ENCODE data around the gene PER2. TPM values are rescaled to one million over a fixed set of nuclear protein-coding genes. Genes with fewer than 3 reads are reported as not detected.

Gene PER2
- total and polyA plus RNA-seq, 10 of the 15 experiments (the other 5 are each of a cell fraction or from before 2014, with no cell fraction given), result 1.5 to 15.1 (median 4.6) TPM

DNA sequence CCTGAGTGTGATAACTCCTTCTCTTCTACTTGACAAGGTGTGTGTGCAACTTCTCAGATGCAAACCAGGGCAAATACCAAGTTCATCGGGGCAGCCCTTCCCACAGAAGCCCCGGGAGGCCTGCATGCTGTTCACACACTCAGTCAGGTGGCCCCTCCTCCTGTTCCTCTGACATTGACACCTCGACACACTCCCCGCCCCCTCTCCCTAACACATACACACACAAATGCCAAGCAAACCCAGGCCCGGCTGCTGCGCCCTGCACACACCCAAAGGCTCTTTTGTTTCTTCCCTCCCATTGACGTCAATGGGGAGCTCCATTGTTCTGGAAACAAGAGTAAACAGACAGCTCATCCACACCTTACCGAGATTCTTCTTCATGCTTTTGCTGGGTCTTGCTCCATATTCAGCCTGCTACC lies 1.7 kb upstream of the PER2 start (continued):
- TF ChIP-seq, protein P1, sequence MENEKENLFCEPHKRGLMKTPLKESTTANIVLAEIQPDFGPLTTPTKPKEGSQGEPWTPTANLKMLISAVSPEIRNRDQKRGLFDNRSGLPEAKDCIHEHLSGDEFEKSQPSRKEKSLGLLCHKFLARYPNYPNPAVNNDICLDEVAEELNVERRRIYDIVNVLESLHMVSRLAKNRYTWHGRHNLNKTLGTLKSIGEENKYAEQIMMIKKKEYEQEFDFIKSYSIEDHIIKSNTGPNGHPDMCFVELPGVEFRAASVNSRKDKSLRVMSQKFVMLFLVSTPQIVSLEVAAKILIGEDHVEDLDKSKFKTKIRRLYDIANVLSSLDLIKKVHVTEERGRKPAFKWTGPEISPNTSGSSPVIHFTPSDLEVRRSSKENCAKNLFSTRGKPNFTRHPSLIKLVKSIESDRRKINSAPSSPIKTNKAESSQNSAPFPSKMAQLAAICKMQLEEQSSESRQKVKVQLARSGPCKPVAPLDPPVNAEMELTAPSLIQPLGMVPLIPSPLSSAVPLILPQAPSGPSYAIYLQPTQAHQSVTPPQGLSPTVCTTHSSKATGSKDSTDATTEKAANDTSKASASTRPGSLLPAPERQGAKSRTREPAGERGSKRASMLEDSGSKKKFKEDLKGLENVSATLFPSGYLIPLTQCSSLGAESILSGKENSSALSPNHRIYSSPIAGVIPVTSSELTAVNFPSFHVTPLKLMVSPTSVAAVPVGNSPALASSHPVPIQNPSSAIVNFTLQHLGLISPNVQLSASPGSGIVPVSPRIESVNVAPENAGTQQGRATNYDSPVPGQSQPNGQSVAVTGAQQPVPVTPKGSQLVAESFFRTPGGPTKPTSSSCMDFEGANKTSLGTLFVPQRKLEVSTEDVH (IDR thresholded peaks at IDR 0.05; ENCODE audit: low read depth, partially characterized antibody), result no peak
- TF ChIP-seq, protein P2, sequence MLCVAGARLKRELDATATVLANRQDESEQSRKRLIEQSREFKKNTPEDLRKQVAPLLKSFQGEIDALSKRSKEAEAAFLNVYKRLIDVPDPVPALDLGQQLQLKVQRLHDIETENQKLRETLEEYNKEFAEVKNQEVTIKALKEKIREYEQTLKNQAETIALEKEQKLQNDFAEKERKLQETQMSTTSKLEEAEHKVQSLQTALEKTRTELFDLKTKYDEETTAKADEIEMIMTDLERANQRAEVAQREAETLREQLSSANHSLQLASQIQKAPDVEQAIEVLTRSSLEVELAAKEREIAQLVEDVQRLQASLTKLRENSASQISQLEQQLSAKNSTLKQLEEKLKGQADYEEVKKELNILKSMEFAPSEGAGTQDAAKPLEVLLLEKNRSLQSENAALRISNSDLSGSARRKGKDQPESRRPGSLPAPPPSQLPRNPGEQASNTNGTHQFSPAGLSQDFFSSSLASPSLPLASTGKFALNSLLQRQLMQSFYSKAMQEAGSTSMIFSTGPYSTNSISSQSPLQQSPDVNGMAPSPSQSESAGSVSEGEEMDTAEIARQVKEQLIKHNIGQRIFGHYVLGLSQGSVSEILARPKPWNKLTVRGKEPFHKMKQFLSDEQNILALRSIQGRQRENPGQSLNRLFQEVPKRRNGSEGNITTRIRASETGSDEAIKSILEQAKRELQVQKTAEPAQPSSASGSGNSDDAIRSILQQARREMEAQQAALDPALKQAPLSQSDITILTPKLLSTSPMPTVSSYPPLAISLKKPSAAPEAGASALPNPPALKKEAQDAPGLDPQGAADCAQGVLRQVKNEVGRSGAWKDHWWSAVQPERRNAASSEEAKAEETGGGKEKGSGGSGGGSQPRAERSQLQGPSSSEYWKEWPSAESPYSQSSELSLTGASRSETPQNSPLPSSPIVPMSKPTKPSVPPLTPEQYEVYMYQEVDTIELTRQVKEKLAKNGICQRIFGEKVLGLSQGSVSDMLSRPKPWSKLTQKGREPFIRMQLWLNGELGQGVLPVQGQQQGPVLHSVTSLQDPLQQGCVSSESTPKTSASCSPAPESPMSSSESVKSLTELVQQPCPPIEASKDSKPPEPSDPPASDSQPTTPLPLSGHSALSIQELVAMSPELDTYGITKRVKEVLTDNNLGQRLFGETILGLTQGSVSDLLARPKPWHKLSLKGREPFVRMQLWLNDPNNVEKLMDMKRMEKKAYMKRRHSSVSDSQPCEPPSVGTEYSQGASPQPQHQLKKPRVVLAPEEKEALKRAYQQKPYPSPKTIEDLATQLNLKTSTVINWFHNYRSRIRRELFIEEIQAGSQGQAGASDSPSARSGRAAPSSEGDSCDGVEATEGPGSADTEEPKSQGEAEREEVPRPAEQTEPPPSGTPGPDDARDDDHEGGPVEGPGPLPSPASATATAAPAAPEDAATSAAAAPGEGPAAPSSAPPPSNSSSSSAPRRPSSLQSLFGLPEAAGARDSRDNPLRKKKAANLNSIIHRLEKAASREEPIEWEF (IDR thresholded peaks at IDR 0.05; ENCODE audit: insufficient replicate concordance, low read depth, low read length), result no peak
- TF ChIP-seq LARP7 (IDR thresholded peaks at IDR 0.05) (no peak), SP1 (IDR thresholded peaks at IDR 0.05; ENCODE audit: low read depth, low read length) (no peak), TCF12 (IDR thresholded peaks at IDR 0.05; ENCODE audit: low read depth, low read length) (no peak)

All from GM12878 (cell line).